ENCODE data around the gene MKX. TPM values are rescaled to one million over a fixed set of nuclear protein-coding genes. Genes with fewer than 3 reads are reported as not detected.

Gene MKX
- total RNA-seq, 1 donor from 2014 or later: 5.2 TPM

GRCh38 chr10:27624941-27625340, 120.7 kb downstream of the MKX start:
- Histone ChIP-seq H3K4me3 (ENCODE audit: low read length in 3 of 3) (no peak overlapping the region), H3K9me3 (ENCODE audit: control insufficient read depth in 3 of 3, low read length in 3 of 3) (no peaks in the 10 kb centered on the region), H3K27me3 (ENCODE audit: control insufficient read depth in 3 of 3, insufficient read depth in 3 of 3, low read length in 3 of 3) (peaks cover 0 to 8% (median 2%) of the 10 kb centered on the region in 3 donors), H3K27ac (ENCODE audit: low read depth, low read length) (no peak overlapping the region), H3K4me1 (ENCODE audit: control insufficient read depth in 3 of 3, insufficient read depth in 3 of 3, low read length in 3 of 3) (peaks cover 0 to 10% (median 7%) of the 10 kb centered on the region in 3 donors), H3K36me3 (ENCODE audit: control insufficient read depth in 3 of 3, insufficient read depth in 3 of 3, low read length in 3 of 3) (no peaks in the 10 kb centered on the region), H3K9ac (ENCODE audit: low read depth in 1 of 3, low read length in 3 of 3) (no peak overlapping the region)

Small RNAs within 50 kb of the gene (small RNA-seq; reads per million reads assigned to genes)
- gene RN7SKP132: not detected

Other genes starting within 250 kb of the MKX start
- 40.2 TPM for gene RAB18, start 241.5 kb downstream of the MKX start, total RNA-seq

Measured in skeletal muscle tissue (tissue), 5 donors.